Measurements from ENCODE around the gene CDPF1. TPM values are rescaled to one million over a fixed set of nuclear protein-coding genes. Genes with fewer than 3 reads are reported as not detected.

CDPF1 gene
- total and polyA plus RNA-seq, 2 of the 13 experiments (the other 11 are each of a cell fraction or from before 2014, with no cell fraction given) = 5.2 to 8.1 TPM

GRCh38 chr22:46296257-46297150, 46.4 kb upstream of the CDPF1 start, which contains the start of gene GTSE1 (continued):
- TF ChIP-seq CHD2 (IDR thresholded peaks at IDR 0.05; ENCODE audit: low read depth, low read length) = no peak; the same call in 1 of the 2 replicates
- no peak for TF ChIP-seq ZNF34 (CRISPR knock-in tag; IDR thresholded peaks at IDR 0.05; ENCODE audit: borderline replicate concordance)
- TF ChIP-seq ADNP (CRISPR knock-in tag; IDR thresholded peaks at IDR 0.05) = no peak
- TF ChIP-seq, protein P1, sequence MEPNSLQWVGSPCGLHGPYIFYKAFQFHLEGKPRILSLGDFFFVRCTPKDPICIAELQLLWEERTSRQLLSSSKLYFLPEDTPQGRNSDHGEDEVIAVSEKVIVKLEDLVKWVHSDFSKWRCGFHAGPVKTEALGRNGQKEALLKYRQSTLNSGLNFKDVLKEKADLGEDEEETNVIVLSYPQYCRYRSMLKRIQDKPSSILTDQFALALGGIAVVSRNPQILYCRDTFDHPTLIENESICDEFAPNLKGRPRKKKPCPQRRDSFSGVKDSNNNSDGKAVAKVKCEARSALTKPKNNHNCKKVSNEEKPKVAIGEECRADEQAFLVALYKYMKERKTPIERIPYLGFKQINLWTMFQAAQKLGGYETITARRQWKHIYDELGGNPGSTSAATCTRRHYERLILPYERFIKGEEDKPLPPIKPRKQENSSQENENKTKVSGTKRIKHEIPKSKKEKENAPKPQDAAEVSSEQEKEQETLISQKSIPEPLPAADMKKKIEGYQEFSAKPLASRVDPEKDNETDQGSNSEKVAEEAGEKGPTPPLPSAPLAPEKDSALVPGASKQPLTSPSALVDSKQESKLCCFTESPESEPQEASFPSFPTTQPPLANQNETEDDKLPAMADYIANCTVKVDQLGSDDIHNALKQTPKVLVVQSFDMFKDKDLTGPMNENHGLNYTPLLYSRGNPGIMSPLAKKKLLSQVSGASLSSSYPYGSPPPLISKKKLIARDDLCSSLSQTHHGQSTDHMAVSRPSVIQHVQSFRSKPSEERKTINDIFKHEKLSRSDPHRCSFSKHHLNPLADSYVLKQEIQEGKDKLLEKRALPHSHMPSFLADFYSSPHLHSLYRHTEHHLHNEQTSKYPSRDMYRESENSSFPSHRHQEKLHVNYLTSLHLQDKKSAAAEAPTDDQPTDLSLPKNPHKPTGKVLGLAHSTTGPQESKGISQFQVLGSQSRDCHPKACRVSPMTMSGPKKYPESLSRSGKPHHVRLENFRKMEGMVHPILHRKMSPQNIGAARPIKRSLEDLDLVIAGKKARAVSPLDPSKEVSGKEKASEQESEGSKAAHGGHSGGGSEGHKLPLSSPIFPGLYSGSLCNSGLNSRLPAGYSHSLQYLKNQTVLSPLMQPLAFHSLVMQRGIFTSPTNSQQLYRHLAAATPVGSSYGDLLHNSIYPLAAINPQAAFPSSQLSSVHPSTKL (CRISPR knock-in tag; IDR thresholded peaks at IDR 0.05) = no peak
- TF ChIP-seq ZNF652 (CRISPR knock-in tag; IDR thresholded peaks at IDR 0.05; ENCODE audit: borderline replicate concordance, low read depth) = no peak
- peak; percentile 56 for TF ChIP-seq ASH2L (IDR thresholded peaks at IDR 0.05; ENCODE audit: insufficient read length, low read depth, low read length)
- TF ChIP-seq RFX1 (IDR thresholded peaks at IDR 0.05) = no peak
- TF ChIP-seq, protein P2, sequence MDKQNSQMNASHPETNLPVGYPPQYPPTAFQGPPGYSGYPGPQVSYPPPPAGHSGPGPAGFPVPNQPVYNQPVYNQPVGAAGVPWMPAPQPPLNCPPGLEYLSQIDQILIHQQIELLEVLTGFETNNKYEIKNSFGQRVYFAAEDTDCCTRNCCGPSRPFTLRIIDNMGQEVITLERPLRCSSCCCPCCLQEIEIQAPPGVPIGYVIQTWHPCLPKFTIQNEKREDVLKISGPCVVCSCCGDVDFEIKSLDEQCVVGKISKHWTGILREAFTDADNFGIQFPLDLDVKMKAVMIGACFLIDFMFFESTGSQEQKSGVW (CRISPR knock-in tag; IDR thresholded peaks at IDR 0.05; ENCODE audit: borderline replicate concordance) = no peak
- no peak for TF ChIP-seq CEBPG (CRISPR knock-in tag; IDR thresholded peaks at IDR 0.05)
- TF ChIP-seq POGZ (CRISPR knock-in tag; IDR thresholded peaks at IDR 0.05) = no peak; the same call in 1 of the 2 replicates
- TF ChIP-seq GTF2F1 (IDR thresholded peaks at IDR 0.05; ENCODE audit: low read length) = 0 out of 2 replicates have a peak, but pooled peaks have one; percentile 29
- TF ChIP-seq WIZ (CRISPR knock-in tag; IDR thresholded peaks at IDR 0.05) = no peak
- TF ChIP-seq, protein P3, sequence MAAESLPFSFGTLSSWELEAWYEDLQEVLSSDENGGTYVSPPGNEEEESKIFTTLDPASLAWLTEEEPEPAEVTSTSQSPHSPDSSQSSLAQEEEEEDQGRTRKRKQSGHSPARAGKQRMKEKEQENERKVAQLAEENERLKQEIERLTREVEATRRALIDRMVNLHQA (CRISPR knock-in tag; IDR thresholded peaks at IDR 0.05) = no peak
- peak; percentile 42; the same call in 1 of the 2 replicates for TF ChIP-seq ISL2 (CRISPR knock-in tag; IDR thresholded peaks at IDR 0.05)
- peak; percentile 100 for TF ChIP-seq ZNF878 (CRISPR knock-in tag; IDR thresholded peaks at IDR 0.05)
- no peak; the same call in 1 of the 2 replicates for TF ChIP-seq BRD4 (CRISPR knock-in tag; IDR thresholded peaks at IDR 0.05)
- TF ChIP-seq DBP (CRISPR knock-in tag; IDR thresholded peaks at IDR 0.05; ENCODE audit: not compliant biosample characterization) = no peak
- TF ChIP-seq ZFP37 (CRISPR knock-in tag; IDR thresholded peaks at IDR 0.05; ENCODE audit: borderline replicate concordance) = no peak
- TF ChIP-seq SNRNP70 (IDR thresholded peaks at IDR 0.05; ENCODE audit: low read depth, low read length) = no peak
- TF ChIP-seq ZNF329 (CRISPR knock-in tag; IDR thresholded peaks at IDR 0.05; ENCODE audit: low read depth) = no peak
- no peak for TF ChIP-seq CEBPB (IDR thresholded peaks at IDR 0.05; ENCODE audit: borderline replicate concordance, low read depth, low read length)
- TF ChIP-seq JDP2 (CRISPR knock-in tag; IDR thresholded peaks at IDR 0.05; ENCODE audit: borderline replicate concordance) = peak; percentile 94
- TF ChIP-seq RFXAP (CRISPR knock-in tag; IDR thresholded peaks at IDR 0.05; ENCODE audit: borderline replicate concordance) = peak; percentile 68; the same call in 1 of the 2 replicates

Measured in HepG2 (cell line).